ENCODE data around the gene MRI1. TPM values are rescaled to one million over a fixed set of nuclear protein-coding genes. Genes with fewer than 3 reads are reported as not detected.

The MRI1 gene
- total and polyA plus RNA-seq, 2 of the 4 experiments (the other 2 are of a cell fraction), result 26.7 to 37.6 TPM

DNA sequence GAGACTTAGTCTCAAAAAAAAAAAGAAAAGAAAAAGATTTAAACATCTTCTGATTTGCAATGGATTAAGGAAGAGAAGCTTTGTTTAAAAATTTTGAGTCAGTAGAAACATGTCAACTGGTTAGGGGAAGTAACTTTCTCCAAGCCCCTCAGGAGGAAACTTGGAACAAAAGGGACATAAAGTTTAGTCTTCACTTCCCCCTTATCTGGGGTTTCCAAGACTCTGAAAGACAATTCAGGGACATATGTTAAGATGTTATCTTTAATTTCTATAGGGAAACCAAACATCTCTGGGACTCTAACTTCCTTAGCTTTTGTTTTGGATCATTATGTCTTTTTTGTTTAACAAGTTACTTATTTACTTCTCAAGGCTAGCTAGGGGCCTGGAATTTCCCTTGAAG is 20.1 kb upstream of the MRI1 start:
- TF ChIP-seq MAZ (IDR thresholded peaks at IDR 0.05; ENCODE audit: borderline replicate concordance, low read depth, low read length) (no peak), SMC3 (IDR thresholded peaks at IDR 0.05; ENCODE audit: low read depth, low read length) (no peak), MXI1 (IDR thresholded peaks at IDR 0.05; ENCODE audit: borderline replicate concordance, low read depth, low read length) (no peak), RCOR1 (IDR thresholded peaks at IDR 0.05; ENCODE audit: insufficient replicate concordance, low read length) (no peak), CHD1 (IDR thresholded peaks at IDR 0.05; ENCODE audit: low read depth, low read length) (no peak), BHLHE40 (IDR thresholded peaks at IDR 0.05; ENCODE audit: low read depth, low read length) (no peak), FOS (IDR thresholded peaks at IDR 0.05; ENCODE audit: low read depth, low read length) (no peak), MAFK (IDR thresholded peaks at IDR 0.05; ENCODE audit: low read depth, low read length) (no peak), NFE2L2 (IDR thresholded peaks at IDR 0.05; ENCODE audit: low read depth, low read length) (no peak), POLR2A (IDR thresholded peaks at IDR 0.05; ENCODE audit: low read depth, low read length) (no peak)
- TF ChIP-seq, protein P1, sequence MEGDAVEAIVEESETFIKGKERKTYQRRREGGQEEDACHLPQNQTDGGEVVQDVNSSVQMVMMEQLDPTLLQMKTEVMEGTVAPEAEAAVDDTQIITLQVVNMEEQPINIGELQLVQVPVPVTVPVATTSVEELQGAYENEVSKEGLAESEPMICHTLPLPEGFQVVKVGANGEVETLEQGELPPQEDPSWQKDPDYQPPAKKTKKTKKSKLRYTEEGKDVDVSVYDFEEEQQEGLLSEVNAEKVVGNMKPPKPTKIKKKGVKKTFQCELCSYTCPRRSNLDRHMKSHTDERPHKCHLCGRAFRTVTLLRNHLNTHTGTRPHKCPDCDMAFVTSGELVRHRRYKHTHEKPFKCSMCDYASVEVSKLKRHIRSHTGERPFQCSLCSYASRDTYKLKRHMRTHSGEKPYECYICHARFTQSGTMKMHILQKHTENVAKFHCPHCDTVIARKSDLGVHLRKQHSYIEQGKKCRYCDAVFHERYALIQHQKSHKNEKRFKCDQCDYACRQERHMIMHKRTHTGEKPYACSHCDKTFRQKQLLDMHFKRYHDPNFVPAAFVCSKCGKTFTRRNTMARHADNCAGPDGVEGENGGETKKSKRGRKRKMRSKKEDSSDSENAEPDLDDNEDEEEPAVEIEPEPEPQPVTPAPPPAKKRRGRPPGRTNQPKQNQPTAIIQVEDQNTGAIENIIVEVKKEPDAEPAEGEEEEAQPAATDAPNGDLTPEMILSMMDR (conservative IDR thresholded peaks at IDR 0.05; ENCODE audit: low read depth, low read length), result no peak
- TF ChIP-seq, protein P2, sequence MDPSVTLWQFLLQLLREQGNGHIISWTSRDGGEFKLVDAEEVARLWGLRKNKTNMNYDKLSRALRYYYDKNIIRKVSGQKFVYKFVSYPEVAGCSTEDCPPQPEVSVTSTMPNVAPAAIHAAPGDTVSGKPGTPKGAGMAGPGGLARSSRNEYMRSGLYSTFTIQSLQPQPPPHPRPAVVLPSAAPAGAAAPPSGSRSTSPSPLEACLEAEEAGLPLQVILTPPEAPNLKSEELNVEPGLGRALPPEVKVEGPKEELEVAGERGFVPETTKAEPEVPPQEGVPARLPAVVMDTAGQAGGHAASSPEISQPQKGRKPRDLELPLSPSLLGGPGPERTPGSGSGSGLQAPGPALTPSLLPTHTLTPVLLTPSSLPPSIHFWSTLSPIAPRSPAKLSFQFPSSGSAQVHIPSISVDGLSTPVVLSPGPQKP (IDR thresholded peaks at IDR 0.05; ENCODE audit: borderline replicate concordance, low read depth, low read length), result no peak
- no peak for ATAC-seq (ENCODE audit: low read depth)
- Histone ChIP-seq H2AK9ac (replicated peaks; ENCODE audit: low read depth, low read length, poor library complexity) (no peak overlapping the region), H3K4me2 (ENCODE audit: low read depth, low read length) (no peak overlapping the region), H3K18ac (ENCODE audit: low read depth, low read length) (no peak overlapping the region), H3K14ac (replicated peaks; ENCODE audit: low read depth, low read length) (no peak overlapping the region), H4K91ac (ENCODE audit: insufficient read depth, low read depth, low read length) (no peak overlapping the region), H2BK5ac (ENCODE audit: low read depth, low read length, poor library complexity, severe bottlenecking) (no peak overlapping the region), H2BK120ac (ENCODE audit: low read depth, low read length) (no peak overlapping the region), H3K27me3 (ENCODE audit: control insufficient read depth, insufficient read depth, low read length) (no peaks in the 10 kb centered on the region), H3K79me1 (ENCODE audit: low read depth in 1 of 2, low read length in 2 of 2) (peaks cover 0 to 13% of the 10 kb centered on the region in 2 experiments), H3K9ac (ENCODE audit: low read depth, low read length) (no peak overlapping the region), H3K23ac (ENCODE audit: low read depth, low read length) (no peak overlapping the region), H3K4me3 (ENCODE audit: insufficient read depth, low read depth, low read length) (no peak overlapping the region), H3K9me3 (ENCODE audit: control insufficient read depth, insufficient read depth, low read length) (no peaks in the 10 kb centered on the region), H2BK15ac (ENCODE audit: low read depth, low read length) (no peak overlapping the region), H2BK20ac (ENCODE audit: low read depth, low read length) (no peak overlapping the region), H3K27ac (ENCODE audit: insufficient read depth, low read length) (no peak overlapping the region), H3K4ac (ENCODE audit: low read depth, low read length) (no peak overlapping the region), H3K4me1 (ENCODE audit: control insufficient read depth, insufficient read depth, low read length) (peaks cover 4% of the 10 kb centered on the region; the same call in 1 of the 2 replicates), H4K20me1 (ENCODE audit: insufficient read depth, low read length) (no peaks in the 10 kb centered on the region), H3K9me1 (ENCODE audit: insufficient read depth, low read length) (peaks cover 4% of the 10 kb centered on the region; the same call in 1 of the 2 replicates), H3K56ac (ENCODE audit: extremely low read depth, insufficient read depth, low read length) (no peak overlapping the region), H3K36me3 (ENCODE audit: control insufficient read depth, insufficient read depth, low read length) (0 out of 2 replicates have a peak, but pooled peaks cover 2% of the 10 kb centered on the region), H2AK5ac (ENCODE audit: low read depth, low read length) (no peak overlapping the region), H2AFZ (replicated peaks; ENCODE audit: low read length, poor library complexity) (no peak overlapping the region), H4K8ac (ENCODE audit: low read depth in 2 of 2, low read length in 2 of 2) (no peak overlapping the region), H4K5ac (ENCODE audit: low read depth, low read length) (no peak overlapping the region)
- intact Hi-C loops (cut with micrococcal nuclease) (no loop called here), dilution Hi-C loops (cut with HindIII; ENCODE audit: low sequenced_read_pairs, unreplicated experiment) (no loop called here), in situ Hi-C loops (cut with MboI; ENCODE audit: low sequenced_read_pairs) (loop anchor here (25.0 kb wide), 1 partner anchor 757 kb away; the partner anchor contains the start of gene NFIX)
- CTCF ChIA-PET, result no interaction called here
- no peak for DNase-seq
- no TSS peak for BruUV-seq (replicated peaks)
- POLR2A ChIA-PET (ENCODE audit: unreplicated experiment), result no interaction called here

All from IMR-90 (cell line).